Thoracic aorta (tissue), 2 donors: ENCODE measurements around the gene PEX14. TPM values are rescaled to one million over a fixed set of nuclear protein-coding genes. Genes with fewer than 3 reads are reported as not detected.

Experiments used
- ATAC-seq: fragments of 150-250 bp; one replicate; pipeline ENCODE4 v1.8.0; 2017; ENCODE audit warnings: low read depth; ENCODE audit not compliant: insufficient number of reproducible peaks, low FRiP score
- DNase-seq: peaks from one replicate; pipeline ENCODE4 v3.0.0-alpha.2; 2020; ENCODE audit warnings: low spot score
- H3K27ac ChIP-seq, 2 donors: fragments of 200-600 bp; sonication (generic); 1 replicate in 1 of 2; 2 replicates in 1 of 2; pipeline ENCODE4 v1.5.1; 2016; ENCODE audit warnings: mild to moderate bottlenecking in 2 of 2, moderate library complexity in 2 of 2
- H3K27me3 ChIP-seq: fragments of 200-600 bp; sonication (generic); replicated peaks from 2 replicates; pipeline ENCODE4 v1.6.0; 2016; ENCODE audit warnings: mild to moderate bottlenecking; ENCODE audit not compliant: insufficient read depth
- H3K36me3 ChIP-seq: fragments of 200-600 bp; sonication (generic); one replicate; pipeline ENCODE4 v1.5.1; 2016
- H3K4me1 ChIP-seq, 2 donors: fragments of 200-600 bp; sonication (generic); 1 replicate in 1 of 2; 2 replicates in 1 of 2; pipeline versions ENCODE4 v1.5.1 to v1.6.0; 2016; ENCODE audit warnings: low read depth in 2 of 2, mild to moderate bottlenecking in 1 of 2; ENCODE audit not compliant: control insufficient read depth in 1 of 2
- H3K4me3 ChIP-seq: fragments of 200-600 bp; sonication (generic); 2 replicates; pipeline ENCODE4 v1.5.1; 2016; ENCODE audit warnings: mild to moderate bottlenecking
- H3K9me3 ChIP-seq: fragments of 200-600 bp; sonication (generic); 2 replicates; pipeline ENCODE4 v1.5.1; 2016
- CTCF ChIP-seq: fragments of 200-600 bp; sonication (generic); IDR thresholded peaks from one replicate; pipeline ENCODE4 v1.5.1; 2019; ENCODE audit warnings: antibody characterized with exemption
- total RNA-seq, 2 donors: library from RNA; depleted of rRNA; stranded (reverse); fragments of >200 nt; gene quantifications; one replicate each; pipeline versions ENCODE4 v1.1.0 to v1.2.3, GENCODE V29; 2016

Gene PEX14
- total RNA-seq, 2 donors from 2014 or later = 11.5 to 22.6 TPM

GRCh38 chr1:10434590-10434989 lies 40.2 kb upstream of the PEX14 start:
- peaks cover 4 to 13% of the 10 kb centered on the region in 2 donors for H3K4me1 ChIP-seq
- H3K27me3 ChIP-seq = no peaks in the 10 kb centered on the region
- no peak for ATAC-seq

GRCh38 chr1:10437052-10437451 lies 37.7 kb upstream of the PEX14 start:
- no peaks in the 10 kb centered on the region for H3K36me3 ChIP-seq
- no peak overlapping the region for H3K4me3 ChIP-seq
- no peak overlapping the region for H3K27ac ChIP-seq
- TF ChIP-seq CTCF = no peak
- ATAC-seq (no peak), DNase-seq (no peak)
- H3K4me1 ChIP-seq = no peaks in the 10 kb centered on the region
- no peaks in the 10 kb centered on the region for H3K27me3 ChIP-seq
- H3K9me3 ChIP-seq = no peaks in the 10 kb centered on the region

More at GRCh38 chr1:10434590-10434989, 40.2 kb upstream of the PEX14 start:
- Histone ChIP-seq H3K4me3 (no peak overlapping the region), H3K36me3 (no peaks in the 10 kb centered on the region), H3K9me3 (no peaks in the 10 kb centered on the region), H3K27ac (no peak overlapping the region)
- TF ChIP-seq CTCF = no peak
- no peak for DNase-seq

GRCh38 chr1:10438677-10439163 lies 36.0 kb upstream of the PEX14 start:
- Histone ChIP-seq H3K36me3 (no peaks in the 10 kb centered on the region), H3K9me3 (no peaks in the 10 kb centered on the region), H3K4me3 (no peak overlapping the region), H3K27ac (no peak overlapping the region), H3K4me1 (no peaks in the 10 kb centered on the region), H3K27me3 (no peaks in the 10 kb centered on the region)
- DNase-seq = no peak
- ATAC-seq = no peak
- no peak for TF ChIP-seq CTCF

- no peak overlapping the region for H3K4me3 ChIP-seq
- no peaks in the 10 kb centered on the region for H3K9me3 ChIP-seq
- DNase-seq (no peak), ATAC-seq (no peak)
- no peaks in the 10 kb centered on the region for H3K27me3 ChIP-seq
- H3K4me1 ChIP-seq = no peaks in the 10 kb centered on the region
- TF ChIP-seq CTCF = no peak
- H3K27ac ChIP-seq = no peak overlapping the region
- H3K36me3 ChIP-seq = no peaks in the 10 kb centered on the region
These were observed 34.4 kb upstream of the PEX14 start for GRCh38 chr1:10440305-10440704.

GRCh38 chr1:10440794-10441193 lies 34.0 kb upstream of the PEX14 start:
- DNase-seq = no peak
- Histone ChIP-seq H3K9me3 (no peaks in the 10 kb centered on the region), H3K4me1 (no peaks in the 10 kb centered on the region), H3K27me3 (no peaks in the 10 kb centered on the region), H3K4me3 (no peak overlapping the region), H3K36me3 (no peaks in the 10 kb centered on the region), H3K27ac (no peak overlapping the region)
- ATAC-seq = no peak
- TF ChIP-seq CTCF = no peak
